T-helper 1 cell treated with Interleukin-12 subunit alpha and Interleukin-12 subunit beta and Interleukin-4 antibody, amounts not matched to agents 30 ng/mL and 1 ng/mL, for 36 hours (primary cell): ENCODE measurements around the gene PAK2. TPM values are rescaled to one million over a fixed set of nuclear protein-coding genes. Genes with fewer than 3 reads are reported as not detected.
"Not testable (repeated sequence)": the region's sequence is repeated elsewhere in the genome, so short reads cannot be mapped to it uniquely, and the experiment has no call there.

Experiments
- intact Hi-C: fragments of 100-400 bp; cut with micrococcal nuclease; formaldehyde crosslinking; loops from one replicate; pipeline ENCODE4 v1.15.1; 2024
- total RNA-seq: library from RNA; stranded (reverse); gene quantifications from 2 replicates; pipeline ENCODE4 v1.2.3, GENCODE V29; 2022

Gene PAK2
- total RNA-seq, 1 donor from 2014 or later, result 97.7 TPM

DNA sequence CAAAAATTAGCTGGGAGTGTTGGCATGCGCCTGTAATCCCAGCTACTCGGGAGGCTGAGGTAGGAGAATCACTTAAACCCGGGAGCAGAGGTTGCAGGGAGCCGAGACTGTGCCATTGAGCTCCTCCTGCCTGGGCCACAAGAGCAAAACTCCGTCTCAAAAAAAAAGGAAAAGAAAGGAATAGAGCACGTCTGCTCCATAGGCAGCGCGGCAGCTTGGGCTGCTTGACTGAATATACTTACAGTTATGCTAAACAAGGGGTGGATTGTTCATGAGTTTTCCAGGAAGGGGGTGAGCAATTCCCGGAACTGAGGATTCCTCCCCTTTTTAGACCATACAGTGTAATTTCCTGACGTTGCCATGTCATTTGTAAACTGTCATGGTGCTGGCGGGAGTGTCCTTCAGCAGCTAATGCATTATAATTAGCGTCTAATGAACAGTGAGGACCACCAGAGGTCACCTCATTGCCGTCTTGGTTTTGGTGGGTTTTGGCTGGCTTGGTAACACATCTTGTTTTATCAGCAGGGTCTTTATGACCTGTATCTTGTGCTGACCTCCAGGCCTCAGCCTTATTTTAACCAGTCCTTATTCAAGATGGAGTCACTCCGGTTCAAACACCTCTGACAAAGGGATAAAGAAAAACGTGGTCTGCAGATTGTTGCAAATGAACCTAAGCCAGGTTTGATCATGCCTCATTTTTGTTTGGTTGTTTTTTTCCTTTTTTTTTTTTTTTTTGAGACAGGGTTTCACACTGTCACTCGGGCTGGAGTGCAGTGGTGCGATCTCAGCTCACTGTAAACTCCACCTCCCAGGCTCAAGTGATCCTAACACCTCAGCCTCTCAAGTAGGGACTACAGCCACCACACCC is 103.1 kb downstream of the PAK2 start:
- intact Hi-C loops, result no loop called here

DNA sequence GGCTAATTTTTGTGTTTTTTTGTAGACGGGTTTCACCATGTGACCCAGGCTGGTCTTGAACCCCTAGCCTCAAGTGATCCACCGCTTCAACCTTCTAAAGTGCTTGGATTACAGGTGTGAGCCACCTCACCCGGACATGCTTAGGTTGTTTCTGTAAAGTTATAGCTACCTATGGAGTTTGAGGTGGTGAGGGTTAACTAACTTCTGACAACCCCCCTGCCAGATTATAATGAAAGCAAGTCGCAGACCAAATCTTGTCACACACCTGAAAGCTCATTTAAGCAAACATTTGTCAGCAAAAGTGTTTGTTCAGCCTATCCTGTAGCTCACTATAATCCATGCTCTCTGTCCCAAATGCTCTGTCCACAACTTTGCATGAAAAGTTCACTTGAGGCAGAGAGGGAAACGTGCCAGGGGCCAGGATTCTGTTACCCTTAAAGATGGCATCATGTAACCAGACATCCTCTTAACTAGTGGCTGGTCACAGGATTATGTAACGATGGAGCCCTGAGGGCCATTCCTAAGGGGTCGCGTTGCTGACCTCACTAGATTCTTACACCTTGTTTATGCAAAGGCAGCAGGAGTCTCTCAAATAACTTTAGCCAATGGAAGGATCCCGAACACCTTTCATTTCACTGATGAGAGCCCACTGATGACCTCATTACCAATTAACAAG is 103.9 kb downstream of the PAK2 start:
- intact Hi-C loops, result no loop called here

DNA sequence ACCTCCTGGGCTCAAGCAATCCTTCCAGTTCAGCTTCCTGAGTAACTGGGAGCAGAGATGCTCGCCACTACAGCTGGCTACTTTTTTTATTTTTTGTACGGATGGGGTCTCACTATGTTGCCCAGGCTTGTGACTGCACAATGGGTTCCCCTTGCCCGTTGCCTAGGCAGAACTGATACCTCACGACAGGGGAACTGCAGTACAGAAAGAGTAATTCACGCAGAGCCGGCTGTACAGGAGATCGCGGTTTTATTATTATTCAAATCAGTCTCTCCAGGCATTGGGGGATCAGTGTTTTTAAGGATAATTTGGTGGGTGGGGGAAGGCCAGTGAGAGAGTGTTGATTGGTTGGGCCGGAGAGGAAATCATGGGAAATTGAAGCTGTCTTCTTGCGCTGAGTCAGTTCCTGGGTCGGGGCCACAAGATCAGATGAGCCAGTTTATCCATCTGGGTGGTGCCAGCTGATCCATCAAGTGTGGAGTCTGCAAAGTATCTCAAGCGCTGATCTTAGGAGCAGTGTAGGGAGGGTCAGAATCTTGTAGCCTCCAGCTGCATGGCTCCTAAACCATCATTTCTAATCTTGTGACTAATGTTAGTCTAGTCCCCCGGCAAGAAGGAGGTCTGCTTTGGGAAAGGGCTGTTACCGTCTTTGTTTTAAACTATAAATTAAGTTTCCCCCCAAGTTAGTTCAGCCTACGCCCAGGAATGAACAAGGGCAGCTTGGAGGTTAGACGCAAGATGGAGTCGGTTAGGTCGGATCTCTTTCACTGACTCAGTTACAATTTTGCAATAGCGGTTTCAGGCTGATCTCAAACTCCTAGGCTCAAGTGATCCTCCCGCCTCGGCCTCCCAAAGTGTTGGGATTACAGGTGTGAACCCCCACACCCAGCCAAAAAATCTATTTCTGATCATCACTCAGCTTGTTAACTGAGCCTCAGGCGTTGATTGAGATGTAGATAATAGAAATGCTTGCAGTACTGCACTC is 104.9 kb downstream of the PAK2 start:
- intact Hi-C loops, result not testable (repeated sequence)

DNA sequence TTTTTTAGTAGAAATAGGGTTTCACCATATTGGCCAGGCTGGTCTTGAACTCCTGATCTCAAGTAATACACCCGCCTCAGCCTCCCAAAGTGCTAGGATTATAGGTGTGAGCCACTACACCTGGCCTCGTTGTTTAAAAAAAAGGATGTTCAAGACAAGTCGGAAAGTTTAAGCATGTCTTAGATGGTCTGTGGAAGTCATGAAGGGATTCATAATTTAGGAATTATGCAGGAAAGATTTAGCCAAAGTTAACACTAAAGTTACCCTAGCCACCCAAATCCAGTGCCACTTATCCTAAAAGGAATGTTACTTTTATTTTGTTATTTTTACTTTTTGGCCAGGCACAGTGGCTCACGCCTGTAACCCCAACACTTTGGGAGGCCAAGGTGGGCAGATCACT is 108.7 kb downstream of the PAK2 start:
- intact Hi-C loops, result not testable (repeated sequence)

DNA sequence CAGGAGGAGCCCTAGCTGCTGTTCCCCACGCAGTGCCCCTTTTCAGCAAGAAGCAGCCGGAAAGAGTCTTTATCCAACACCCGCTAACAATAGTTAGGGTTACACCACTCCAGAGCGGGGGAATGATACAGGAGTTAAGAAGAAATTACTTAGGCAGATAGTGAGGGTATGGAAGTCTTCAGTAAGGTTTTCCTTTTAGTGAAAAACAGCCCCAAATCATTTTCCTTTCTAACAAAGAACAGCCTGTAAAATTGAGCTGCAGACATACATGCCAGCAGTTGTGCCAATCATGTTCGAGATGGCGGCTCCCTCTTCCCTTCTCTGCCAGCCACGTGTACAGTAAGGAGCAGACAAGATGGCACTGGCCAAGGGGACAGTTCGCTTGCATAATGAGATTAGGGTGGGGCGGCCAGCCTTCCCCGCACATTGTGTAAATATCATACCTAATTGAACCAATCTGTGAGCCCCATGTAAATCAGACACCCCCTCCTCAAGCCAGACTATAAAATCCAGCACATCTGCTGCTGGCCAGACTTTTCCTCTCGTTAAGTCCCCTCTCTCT is 109.6 kb downstream of the PAK2 start:
- intact Hi-C loops, result no loop called here

DNA sequence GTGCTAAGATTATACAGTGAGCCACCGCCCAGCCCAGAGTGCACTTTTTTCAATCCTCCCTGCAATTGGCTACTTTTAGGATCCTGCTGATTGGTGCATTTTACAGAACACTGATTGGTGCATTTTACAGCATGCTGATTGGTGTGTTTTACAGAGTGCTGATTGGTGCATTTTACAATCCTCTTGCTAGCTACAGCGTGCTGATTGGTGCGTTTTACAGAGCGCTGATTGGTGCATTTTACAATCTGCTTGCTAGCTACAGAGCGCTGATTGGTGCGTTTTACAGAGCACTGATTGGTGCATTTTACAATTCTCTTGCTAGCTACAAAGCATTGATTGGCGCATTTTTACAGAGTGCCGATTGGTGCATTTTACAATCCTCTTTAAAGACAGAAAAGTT is 123.3 kb downstream of the PAK2 start:
- intact Hi-C loops, result not testable (repeated sequence)

DNA sequence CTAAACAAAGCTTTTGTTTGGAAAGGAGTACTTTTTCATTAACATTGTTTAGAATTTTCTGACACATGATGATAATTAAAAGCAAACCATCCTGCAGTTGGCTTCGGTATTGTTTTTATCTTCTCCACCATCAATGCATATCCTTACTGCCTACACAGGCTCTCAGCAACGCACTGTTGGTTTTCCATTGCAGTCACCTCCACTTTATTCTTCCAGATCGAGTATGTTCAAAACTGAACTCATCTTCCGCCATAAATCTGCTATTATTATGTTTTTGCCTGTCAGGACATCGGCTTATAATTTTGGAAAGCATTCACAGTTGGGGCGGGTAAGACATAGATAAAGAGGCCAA is 127.5 kb downstream of the PAK2 start:
- intact Hi-C loops, result loop anchor here (1.0 to 5.0 kb wide), 10 partner anchors 29 to 685 kb away; partner anchors contain the start of genes CEP19, FBXO45, NCBP2 and PAK2

DNA sequence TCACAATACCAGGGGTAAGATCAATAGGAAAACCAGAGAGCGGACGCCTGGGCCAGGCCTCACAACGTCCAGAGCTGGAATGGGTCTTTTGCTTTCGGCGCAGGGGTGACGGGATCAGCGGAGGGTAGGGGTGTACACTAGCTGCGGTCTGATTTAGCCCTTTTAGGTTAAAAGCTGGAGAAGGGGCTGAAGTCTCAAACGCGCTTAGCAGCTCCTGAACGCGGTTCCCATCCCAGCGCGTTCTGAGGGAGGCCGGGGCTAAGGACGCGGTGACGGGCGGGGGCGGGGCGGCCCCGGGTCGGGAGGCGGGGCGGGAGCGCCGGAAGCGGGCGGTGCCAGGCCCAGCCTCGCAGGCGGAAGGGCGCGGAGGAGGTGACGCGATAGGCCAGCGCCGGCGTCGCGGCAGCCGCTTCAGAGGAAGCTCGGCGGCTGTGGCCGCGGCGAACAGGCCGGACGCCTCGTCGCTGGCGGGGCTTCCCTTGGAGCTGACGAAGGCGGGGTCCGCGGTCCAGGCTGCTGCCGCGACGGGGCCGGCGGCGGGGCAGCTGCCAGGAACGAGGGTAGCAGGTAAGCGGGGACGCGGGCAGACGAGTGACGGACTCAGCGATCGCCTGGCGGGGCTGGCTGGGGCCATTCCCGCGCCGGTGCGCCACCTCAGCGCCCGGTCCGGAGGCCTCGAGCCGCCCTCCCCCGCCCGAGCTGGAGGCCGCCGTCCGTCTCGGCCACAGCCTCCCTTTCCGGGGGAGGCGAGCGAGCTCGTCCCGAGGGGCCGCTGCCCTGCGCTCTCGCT is 128.0 kb downstream of the PAK2 start, which contains the start of gene SENP5:
Gene SENP5, plus strand, starts transcription at position 414 of the 790 bp plus-strand sequence. CDS start 17,262 bp downstream, outside the sequence.
- intact Hi-C loops, result loop anchor here (1.0 to 5.0 kb wide), 10 partner anchors 29 to 685 kb away; partner anchors contain the start of genes CEP19, FBXO45, NCBP2 and PAK2

DNA sequence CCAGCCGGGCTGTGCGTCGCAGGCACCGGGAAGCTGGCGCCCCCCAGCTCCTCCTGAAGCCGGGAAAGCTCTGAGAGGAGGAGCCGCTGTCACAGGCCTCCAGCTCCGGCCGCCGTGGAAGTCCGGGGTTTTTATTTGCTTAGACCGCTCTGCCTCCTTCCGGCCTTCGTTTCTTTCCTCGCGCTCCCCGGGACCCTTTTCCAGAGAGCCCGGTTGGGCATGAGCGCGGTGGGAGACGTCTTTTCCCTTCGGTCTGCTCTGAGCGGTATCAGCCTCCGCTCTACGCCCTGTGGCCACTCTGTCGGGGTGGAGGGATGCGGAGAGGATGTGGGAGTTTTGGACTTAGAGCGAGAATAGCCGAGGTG is 128.6 kb downstream of the PAK2 start:
- intact Hi-C loops, result loop anchor here (5.0 kb wide), 3 partner anchors 236 to 684 kb away; partner anchors contain the start of gene UBXN7

DNA sequence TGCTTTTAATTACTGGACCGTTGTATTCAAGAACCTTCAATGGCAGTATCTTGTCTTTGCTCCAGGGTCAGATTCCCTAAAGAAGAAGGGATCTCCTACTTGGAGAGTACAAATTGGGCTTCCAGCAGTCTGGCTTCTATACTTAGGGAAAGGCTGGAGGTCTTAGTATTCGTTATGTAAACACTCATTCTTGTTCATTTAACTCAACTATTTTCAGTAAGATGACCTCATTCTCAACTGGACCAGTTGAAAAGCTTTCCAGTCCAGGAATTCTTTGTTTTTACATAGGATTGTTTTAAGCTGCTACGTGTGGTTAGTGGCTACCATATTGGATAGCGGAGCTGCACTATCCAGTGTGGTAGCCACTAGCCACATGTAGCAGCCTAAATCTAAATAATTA is 132.7 kb downstream of the PAK2 start:
- intact Hi-C loops, result no loop called here

DNA sequence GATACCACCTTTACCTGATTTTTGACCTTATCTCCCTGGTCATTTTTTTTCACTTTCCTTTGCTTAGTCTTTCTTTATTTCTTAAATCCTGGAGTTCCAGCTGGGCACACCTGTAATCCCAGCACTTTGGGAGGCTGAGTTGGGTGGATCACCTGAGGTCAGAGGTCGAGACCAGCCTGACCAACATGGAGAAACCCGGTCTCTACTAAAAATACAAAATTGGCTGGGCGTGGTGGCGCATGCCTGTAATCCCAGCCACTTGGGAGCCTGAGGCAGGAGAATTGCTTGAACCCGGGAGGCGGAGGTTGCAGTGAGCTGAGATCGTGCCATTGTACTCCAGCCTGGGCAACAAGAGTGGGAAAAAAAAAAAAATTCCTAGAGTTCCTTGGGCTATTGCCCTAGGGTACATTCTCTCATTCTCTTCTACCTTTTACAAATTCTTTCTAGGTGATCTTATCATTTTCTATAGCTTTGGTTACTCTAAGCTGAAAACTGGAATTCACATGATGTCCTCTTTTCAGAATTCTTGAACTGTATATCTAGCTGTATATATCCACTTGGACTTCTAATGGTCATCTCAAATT is 134.9 kb downstream of the PAK2 start:
- intact Hi-C loops, result not testable (repeated sequence)

DNA sequence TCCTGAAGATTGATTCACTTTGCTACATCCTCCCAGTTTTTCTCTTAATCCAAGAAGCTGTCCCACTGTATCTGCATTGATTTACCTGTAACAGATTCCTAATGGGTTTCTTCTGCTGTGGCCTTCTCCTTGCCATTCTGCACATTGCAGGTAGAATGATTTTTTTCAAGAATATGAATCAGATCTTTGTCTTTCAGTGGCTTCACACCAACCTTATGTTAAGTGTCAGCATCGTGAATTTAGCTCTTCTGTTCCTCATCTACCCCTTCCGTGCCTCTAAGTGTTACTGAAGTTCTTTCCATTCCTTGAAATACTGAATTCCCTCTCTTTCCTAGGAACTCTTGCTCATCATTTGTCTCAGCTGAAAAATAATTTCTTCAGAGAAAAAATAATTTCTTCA is 135.6 kb downstream of the PAK2 start:
- intact Hi-C loops, result no loop called here

Other genes with a start within 250 kb of the PAK2 start
- 31.1 and 32.2 TPM in 2 replicates for gene RNF168, start 236.1 kb upstream of the PAK2 start, total RNA-seq
- gene SMCO1, start 224.5 kb upstream of the PAK2 start, total RNA-seq, result not detected in 2 replicates
- 19.5 and 22.5 TPM in 2 replicates for gene WDR53, start 171.3 kb upstream of the PAK2 start, total RNA-seq
- 17.5 and 17.8 TPM in 2 replicates for gene FBXO45, start 171.2 kb upstream of the PAK2 start, total RNA-seq
- 33.1 and 34.7 TPM in 2 replicates for gene NRROS, start 100.2 kb upstream of the PAK2 start, total RNA-seq
- 5.3 and 5.5 TPM in 2 replicates for gene CEP19, start 27.6 kb upstream of the PAK2 start, total RNA-seq
- 67.2 and 67.5 TPM in 2 replicates for gene PIGX, start 27.5 kb upstream of the PAK2 start, total RNA-seq
- gene SENP5, start 128.1 kb downstream of the PAK2 start, total RNA-seq, result 41.2 and 43.1 TPM in 2 replicates
- 61.3 and 70.2 TPM in 2 replicates for gene NCBP2, start 202.7 kb downstream of the PAK2 start, total RNA-seq
- gene PIGZ, start 229.0 kb downstream of the PAK2 start, total RNA-seq, result 1.4 and 2.2 TPM in 2 replicates